ENCODE measurements around the gene DNASE1L2. TPM values are rescaled to one million over a fixed set of nuclear protein-coding genes. Genes with fewer than 3 reads are reported as not detected.

Gene DNASE1L2
- total and polyA plus RNA-seq, 4 donors = 0.13 to 0.67 (median 0.28) TPM

DNA sequence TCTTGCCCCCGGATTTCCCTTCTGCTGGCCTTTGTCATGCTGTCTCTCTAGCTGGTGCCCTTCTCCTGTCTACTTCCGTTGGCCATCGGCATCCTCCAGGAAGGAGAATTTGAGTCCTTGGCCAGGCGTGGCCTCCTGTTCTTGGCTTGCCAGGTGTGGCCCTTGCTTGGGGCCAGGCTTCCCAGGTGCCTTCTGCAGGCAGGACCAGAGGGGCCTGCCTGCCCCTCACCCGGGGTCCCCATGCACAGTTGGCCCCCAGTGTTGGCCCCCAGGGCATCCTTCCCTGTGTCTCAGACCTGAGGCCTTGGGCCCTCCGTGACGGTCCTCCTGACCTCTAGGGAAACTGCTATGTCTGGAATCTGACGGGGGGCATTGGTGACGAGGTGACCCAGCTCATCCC is 28.4 kb upstream of the DNASE1L2 start:
- WGBS = 93% methylated on average over 9 of the region's 9 CpGs
- TF ChIP-seq GABPA (IDR thresholded peaks at IDR 0.05 in 1 of 2, conservative IDR thresholded peaks at IDR 0.05 in 1 of 2) (no peak), RXRA (IDR thresholded peaks at IDR 0.05) (no peak), JUND (IDR thresholded peaks at IDR 0.05) (no peak), HNF4G (IDR thresholded peaks at IDR 0.05) (no peak), MAX (IDR thresholded peaks at IDR 0.05) (no peak), TAF1 (conservative IDR thresholded peaks at IDR 0.05) (no peak), NR2F2 (IDR thresholded peaks at IDR 0.05) (no peak), REST (IDR thresholded peaks at IDR 0.05) (no peak), YY1 (IDR thresholded peaks at IDR 0.05) (no peak), ATF3 (IDR thresholded peaks at IDR 0.05) (no peak), ZBTB33 (IDR thresholded peaks at IDR 0.05) (no peak), HNF4A (conservative IDR thresholded peaks at IDR 0.05) (no peak), RAD21 (IDR thresholded peaks at IDR 0.05) (no peak), SP1 (IDR thresholded peaks at IDR 0.05) (no peak), FOXA2 (IDR thresholded peaks at IDR 0.05) (no peak), CTCF (IDR thresholded peaks at IDR 0.05; ENCODE audit: low read depth, low read length, missing input control) (no peak), FOXA1 (IDR thresholded peaks at IDR 0.05) (no peak), EGR1 (IDR thresholded peaks at IDR 0.05; ENCODE audit: low read depth in 2 of 2) (no peak)
- H3K27ac ChIP-seq (ENCODE audit: low read depth in 1 of 2, low read length in 2 of 2) = no peak overlapping the region
- no peak overlapping the region for H3K9ac ChIP-seq (ENCODE audit: low read depth in 1 of 2, low read length in 2 of 2)
- H3K27me3 ChIP-seq (ENCODE audit: control insufficient read depth in 4 of 4, insufficient read depth in 4 of 4, low read length in 3 of 4) = no peaks in the 10 kb centered on the region
- H3K36me3 ChIP-seq (ENCODE audit: control insufficient read depth in 4 of 4, insufficient read depth in 3 of 4, low read depth in 1 of 4, low read length in 3 of 4) = peaks cover 0 to 24% (median 6%) of the 10 kb centered on the region in 4 donors
- no peaks in the 10 kb centered on the region for H3K9me3 ChIP-seq (ENCODE audit: control insufficient read depth in 4 of 4, low read length in 3 of 4)
- no peak overlapping the region for H3K4me3 ChIP-seq (ENCODE audit: low read depth in 1 of 3, low read length in 3 of 3)
- no peak for DNase-seq (ENCODE audit: low spot score)
- peaks cover 5 to 29% (median 16%) of the 10 kb centered on the region in 4 donors for H3K4me1 ChIP-seq (ENCODE audit: control insufficient read depth in 4 of 4, insufficient read depth in 4 of 4, low read length in 3 of 4)

Measured in liver (tissue), 9 donors.